Skeletal muscle tissue (tissue), 4 donors: ENCODE measurements around the gene PLK4. TPM values are rescaled to one million over a fixed set of nuclear protein-coding genes. Genes with fewer than 3 reads are reported as not detected.

ENCODE experiments used
- H3K27ac ChIP-seq: one replicate; pipeline ENCODE4 v1.7.0; 2013; ENCODE audit warnings: mild to moderate bottlenecking, low read depth, low read length, inconsistent platforms
- H3K27me3 ChIP-seq, 3 donors: one replicate each; pipeline ENCODE4 v1.7.0; 2013; ENCODE audit warnings: low read length in 3 of 3; ENCODE audit not compliant: control insufficient read depth in 3 of 3, insufficient read depth in 3 of 3
- H3K36me3 ChIP-seq, 3 donors: one replicate each; pipeline ENCODE4 v1.7.0; 2013; ENCODE audit warnings: low read length in 3 of 3; ENCODE audit not compliant: control insufficient read depth in 3 of 3, insufficient read depth in 3 of 3
- H3K4me1 ChIP-seq, 3 donors: one replicate each; pipeline ENCODE4 v1.7.0; 2013; ENCODE audit warnings: low read length in 3 of 3, mild to moderate bottlenecking in 3 of 3; ENCODE audit not compliant: control insufficient read depth in 3 of 3, insufficient read depth in 3 of 3
- H3K4me3 ChIP-seq, 3 donors: one replicate each; pipeline ENCODE4 v1.7.0; 2013; ENCODE audit warnings: low read length in 3 of 3
- H3K9ac ChIP-seq, 3 donors: one replicate each; pipeline ENCODE4 v1.7.0; 2013; ENCODE audit warnings: low read length in 3 of 3, mild to moderate bottlenecking in 3 of 3, moderate library complexity in 2 of 3, low read depth in 1 of 3
- H3K9me3 ChIP-seq, 3 donors: one replicate each; pipeline ENCODE4 v1.7.0; 2013; ENCODE audit warnings: low read length in 3 of 3; ENCODE audit not compliant: control insufficient read depth in 3 of 3
- total RNA-seq: library from RNA; depleted of rRNA; stranded (reverse); fragments of >200 nt; gene quantifications from one replicate; pipeline ENCODE4 v1.2.3, GENCODE V29; 2014
- donor health status: Osteomylitis.

Gene PLK4
- total RNA-seq, 1 donor from 2014 or later: 5.7 TPM

GRCh38 chr4:127856813-127857447, 23.8 kb upstream of the PLK4 start:
- peaks cover 0 to 2% (median 0%) of the 10 kb centered on the region in 3 donors for H3K9me3 ChIP-seq
- no peak overlapping the region for H3K27ac ChIP-seq
- H3K27me3 ChIP-seq: no peaks in the 10 kb centered on the region
- H3K9ac ChIP-seq: no peak overlapping the region
- H3K36me3 ChIP-seq: no peaks in the 10 kb centered on the region
- no peaks in the 10 kb centered on the region for H3K4me1 ChIP-seq
- no peak overlapping the region for H3K4me3 ChIP-seq

- peaks cover 0 to 2% (median 0%) of the 10 kb centered on the region in 3 donors for H3K9me3 ChIP-seq
- no peaks in the 10 kb centered on the region for H3K27me3 ChIP-seq
- H3K27ac ChIP-seq: no peak overlapping the region
- H3K4me1 ChIP-seq: no peaks in the 10 kb centered on the region
- H3K4me3 ChIP-seq: no peak overlapping the region
- no peak overlapping the region for H3K9ac ChIP-seq
- H3K36me3 ChIP-seq: no peaks in the 10 kb centered on the region
Observed at GRCh38 chr4:127857641-127858040, 23.1 kb upstream of the PLK4 start.

GRCh38 chr4:127868196-127868595, 12.5 kb upstream of the PLK4 start:
- Histone ChIP-seq H3K4me1 (no peaks in the 10 kb centered on the region), H3K9ac (no peak overlapping the region), H3K27ac (no peak overlapping the region), H3K27me3 (no peaks in the 10 kb centered on the region), H3K9me3 (peaks cover 0 to 3% (median 0%) of the 10 kb centered on the region in 3 donors), H3K36me3 (no peaks in the 10 kb centered on the region), H3K4me3 (no peak overlapping the region)

GRCh38 chr4:127870281-127870680, 10.4 kb upstream of the PLK4 start:
- no peak overlapping the region for H3K9ac ChIP-seq
- H3K36me3 ChIP-seq: no peaks in the 10 kb centered on the region
- no peaks in the 10 kb centered on the region for H3K4me1 ChIP-seq
- no peak overlapping the region for H3K27ac ChIP-seq
- no peaks in the 10 kb centered on the region for H3K27me3 ChIP-seq
- no peak overlapping the region for H3K4me3 ChIP-seq
- H3K9me3 ChIP-seq: peaks cover 0 to 3% (median 0%) of the 10 kb centered on the region in 3 donors

- Histone ChIP-seq H3K4me3 (no peak overlapping the region), H3K4me1 (no peaks in the 10 kb centered on the region), H3K9me3 (peaks cover 0 to 3% (median 0%) of the 10 kb centered on the region in 3 donors), H3K27ac (no peak overlapping the region), H3K9ac (no peak overlapping the region), H3K36me3 (no peaks in the 10 kb centered on the region), H3K27me3 (no peaks in the 10 kb centered on the region)
Observed at GRCh38 chr4:127870688-127871087, 10.0 kb upstream of the PLK4 start.

GRCh38 chr4:127875791-127876190, 4.9 kb upstream of the PLK4 start:
- Histone ChIP-seq H3K27ac (no peak overlapping the region), H3K4me3 (no peak overlapping the region), H3K9me3 (peaks cover 0 to 3% (median 0%) of the 10 kb centered on the region in 3 donors), H3K4me1 (peaks cover 0 to under 1% (median 0%) of the 10 kb centered on the region in 3 donors), H3K9ac (no peak overlapping the region), H3K36me3 (no peaks in the 10 kb centered on the region), H3K27me3 (no peaks in the 10 kb centered on the region)

GRCh38 chr4:127881563-127881864, 821 bp downstream of the PLK4 start:
- H3K4me3 ChIP-seq: peak overlapping the region; percentile 89 to 93 (median 89)
- H3K36me3 ChIP-seq: no peaks in the 10 kb centered on the region
- H3K4me1 ChIP-seq: peaks cover 5 to 10% (median 7%) of the 10 kb centered on the region in 3 donors
- no peaks in the 10 kb centered on the region for H3K9me3 ChIP-seq
- H3K27ac ChIP-seq: no peak overlapping the region
- no peaks in the 10 kb centered on the region for H3K27me3 ChIP-seq
- H3K9ac ChIP-seq: peak overlapping the region; percentile 72 to 83 (median 80)

GRCh38 chr4:127888559-127888958, 7.9 kb downstream of the PLK4 start:
- Histone ChIP-seq H3K9ac (no peak overlapping the region), H3K27ac (no peak overlapping the region), H3K4me1 (no peaks in the 10 kb centered on the region), H3K9me3 (no peaks in the 10 kb centered on the region), H3K36me3 (no peaks in the 10 kb centered on the region), H3K27me3 (no peaks in the 10 kb centered on the region), H3K4me3 (no peak overlapping the region)

- Histone ChIP-seq H3K4me1 (no peaks in the 10 kb centered on the region), H3K27ac (no peak overlapping the region), H3K4me3 (no peak overlapping the region), H3K27me3 (no peaks in the 10 kb centered on the region), H3K9ac (no peak overlapping the region), H3K36me3 (no peaks in the 10 kb centered on the region), H3K9me3 (no peaks in the 10 kb centered on the region)
Observed at GRCh38 chr4:127889903-127890302, 9.2 kb downstream of the PLK4 start.

GRCh38 chr4:127896069-127896468, 15.4 kb downstream of the PLK4 start:
- Histone ChIP-seq H3K9me3 (no peaks in the 10 kb centered on the region), H3K4me3 (no peak overlapping the region), H3K27me3 (no peaks in the 10 kb centered on the region), H3K27ac (no peak overlapping the region), H3K9ac (no peak overlapping the region), H3K4me1 (no peaks in the 10 kb centered on the region), H3K36me3 (no peaks in the 10 kb centered on the region)
